ENCODE data around the gene SACM1L.
"Not testable (repeated sequence)": the region's sequence is repeated elsewhere in the genome, so short reads cannot be mapped to it uniquely, and the experiment has no call there.

The SACM1L gene

GRCh38 chr3:45695166-45695565, 6.0 kb downstream of the SACM1L start:
- DNase-seq = not testable (repeated sequence)

- no peak for DNase-seq
Observed at GRCh38 chr3:45700570-45701073, 11.4 kb downstream of the SACM1L start.

GRCh38 chr3:45701172-45701867, 12.1 kb downstream of the SACM1L start:
- no peak for DNase-seq

GRCh38 chr3:45704301-45704943, 15.2 kb downstream of the SACM1L start:
- no peak for DNase-seq

GRCh38 chr3:45705839-45706808, 16.9 kb downstream of the SACM1L start:
- no peak for DNase-seq

GRCh38 chr3:45711931-45712330, 22.7 kb downstream of the SACM1L start:
- no peak for DNase-seq

- no peak for DNase-seq
Observed at GRCh38 chr3:45712434-45713110, 23.4 kb downstream of the SACM1L start.

- DNase-seq = no peak
Observed at GRCh38 chr3:45715945-45716344, 26.7 kb downstream of the SACM1L start.

- no peak for DNase-seq
Observed at GRCh38 chr3:45716790-45717336, 27.7 kb downstream of the SACM1L start.

- no peak for DNase-seq
Observed at GRCh38 chr3:45719655-45720487, 30.7 kb downstream of the SACM1L start.

GRCh38 chr3:45724911-45725310, 35.7 kb downstream of the SACM1L start:
- DNase-seq = no peak

GRCh38 chr3:45729614-45730013, 40.4 kb downstream of the SACM1L start:
- no peak for DNase-seq

- no peak for DNase-seq
Observed at GRCh38 chr3:45730409-45731154, 41.4 kb downstream of the SACM1L start.

GRCh38 chr3:45736707-45737106, 47.5 kb downstream of the SACM1L start:
- no peak for DNase-seq

GRCh38 chr3:45737234-45737633, 48.0 kb downstream of the SACM1L start:
- no peak for DNase-seq

GRCh38 chr3:45739991-45740390, 50.8 kb downstream of the SACM1L start:
- DNase-seq = no peak

- no peak for DNase-seq
Observed at GRCh38 chr3:45741247-45741646, 52.1 kb downstream of the SACM1L start.

GRCh38 chr3:45741742-45742460, 52.7 kb downstream of the SACM1L start:
- DNase-seq = no peak

- DNase-seq = no peak
Observed at GRCh38 chr3:45742461-45743089, 53.4 kb downstream of the SACM1L start.
